HG02588 (cell line): ENCODE measurements around the gene HTD2.

Experiments used
- ATAC-seq: cut with Tn5 transposase; IDR thresholded peaks from one replicate; pipeline ENCODE4 v1.9.1; 2021; ENCODE audit warnings: mild to moderate bottlenecking, moderate library complexity; ENCODE audit not compliant: unreplicated experiment

Gene HTD2

GRCh38 chr3:58291671-58292338 is 14.5 kb upstream of the HTD2 start:
- ATAC-seq, result no peak

- no peak for ATAC-seq
These were observed 13.5 kb upstream of the HTD2 start for GRCh38 chr3:58292866-58293265.

- no peak for ATAC-seq
These were observed 12.8 kb upstream of the HTD2 start for GRCh38 chr3:58293516-58293915.

GRCh38 chr3:58296269-58296668 is 10.1 kb upstream of the HTD2 start:
- ATAC-seq, result no peak

- ATAC-seq, result no peak
These were observed 9.5 kb upstream of the HTD2 start for GRCh38 chr3:58296843-58297242.

- ATAC-seq, result no peak
These were observed 8.1 kb upstream of the HTD2 start for GRCh38 chr3:58298190-58298589.

- no peak for ATAC-seq
These were observed 7.2 kb upstream of the HTD2 start for GRCh38 chr3:58299075-58299474.

- no peak for ATAC-seq
These were observed 6.3 kb upstream of the HTD2 start for GRCh38 chr3:58299839-58300516.

GRCh38 chr3:58307639-58308215 is 1.4 kb downstream of the HTD2 start:
- ATAC-seq, result no peak

GRCh38 chr3:58308728-58309127 is 2.4 kb downstream of the HTD2 start:
- no peak for ATAC-seq

- no peak for ATAC-seq
These were observed 11.5 kb downstream of the HTD2 start for GRCh38 chr3:58317811-58318210.

GRCh38 chr3:58321791-58322190 is 15.5 kb downstream of the HTD2 start:
- ATAC-seq, result no peak

GRCh38 chr3:58322793-58323192 is 16.5 kb downstream of the HTD2 start:
- ATAC-seq, result no peak

GRCh38 chr3:58323529-58324390 is 17.4 kb downstream of the HTD2 start:
- ATAC-seq, result no peak

GRCh38 chr3:58324391-58325390 is 18.4 kb downstream of the HTD2 start:
- ATAC-seq, result no peak

GRCh38 chr3:58325525-58325992 is 19.2 kb downstream of the HTD2 start:
- ATAC-seq, result no peak

- no peak for ATAC-seq
These were observed 20.1 kb downstream of the HTD2 start for GRCh38 chr3:58326267-58326900.

GRCh38 chr3:58329150-58329921 is 23.0 kb downstream of the HTD2 start:
- no peak for ATAC-seq

- no peak for ATAC-seq
These were observed 23.6 kb downstream of the HTD2 start for GRCh38 chr3:58329922-58330413.
